Lung (tissue), 12 donors: ENCODE data around the gene ANKRD33B. TPM values are rescaled to one million over a fixed set of nuclear protein-coding genes. Genes with fewer than 3 reads are reported as not detected.

Source experiments
- ATAC-seq: fragments of 200-7000 bp; cut with Tn5 transposase; one replicate; pipeline ENCODE4 v1.9.1; 2020; ENCODE audit warnings: moderate number of reproducible peaks; ENCODE audit not compliant: insufficient read depth, low FRiP score
- DNase-seq, 3 donors: peaks; one replicate each; pipeline ENCODE4 v3.0.0-alpha.2; 2013 to 2017
- H3K27ac ChIP-seq, 2 donors: one replicate each; pipeline ENCODE4 v1.5.1; 2013; ENCODE audit warnings: mild to moderate bottlenecking in 2 of 2, moderate library complexity in 2 of 2, control low read depth in 1 of 2, inconsistent platforms in 1 of 2, low read depth in 1 of 2, low read length in 1 of 2
- H3K27me3 ChIP-seq, 3 donors: one replicate each; pipeline ENCODE4 v1.5.1; 2013; ENCODE audit warnings: low read length in 2 of 3; ENCODE audit not compliant: control insufficient read depth in 3 of 3, insufficient read depth in 3 of 3
- H3K36me3 ChIP-seq, 4 donors: one replicate each; pipeline ENCODE4 v1.5.1; 2013; ENCODE audit warnings: low read length in 4 of 4, mild to moderate bottlenecking in 1 of 4, moderate library complexity in 1 of 4; ENCODE audit not compliant: control insufficient read depth in 4 of 4, insufficient read depth in 4 of 4
- H3K4me1 ChIP-seq, 5 donors: one replicate each; pipeline ENCODE4 v1.5.1; 2013; ENCODE audit warnings: low read length in 5 of 5, mild to moderate bottlenecking in 2 of 5, moderate library complexity in 1 of 5; ENCODE audit not compliant: control insufficient read depth in 5 of 5, insufficient read depth in 5 of 5
- H3K4me3 ChIP-seq: one replicate; pipeline ENCODE4 v1.5.1; 2013; ENCODE audit warnings: mild to moderate bottlenecking, control low read depth, moderate library complexity
- H3K9ac ChIP-seq, 2 donors: one replicate each; pipeline ENCODE4 v1.5.1; 2013; ENCODE audit warnings: low read length in 2 of 2, control low read depth in 1 of 2; ENCODE audit not compliant: insufficient read depth in 1 of 2
- H3K9me3 ChIP-seq, 4 donors: one replicate each; pipeline ENCODE4 v1.5.1; 2013; ENCODE audit warnings: low read length in 3 of 4, mild to moderate bottlenecking in 1 of 4, moderate library complexity in 1 of 4; ENCODE audit not compliant: control insufficient read depth in 4 of 4, insufficient read depth in 3 of 4
- WGBS, 2 donors: extraction: QIAGEN DNeasy Blood & Tissue Kit; methylation state at CpG; one replicate each; pipeline ENCODE4 v1.1.7; 2013; 5-methylcytosine and 5-hydroxymethylcytosine counted together
- polyA plus RNA-seq, 2 donors: library from polyadenylated mRNA; stranded (reverse); fragments of 200-250 nt; gene quantifications; one replicate each; pipeline ENCODE4 v1.2.1, GENCODE V29; 2013
- total RNA-seq, 2 donors: library from RNA; depleted of rRNA in 1 of 2; stranded (reverse); fragments of >200 nt in 1 of 2; gene quantifications; one replicate each; pipeline ENCODE4 v1.2.1, GENCODE V29; 2014 to 2021
- TF ChIP-seq, protein P1 (sequence below): IDR thresholded peaks from 2 replicates; pipeline ENCODE4 v1.5.1; 2012; ENCODE audit warnings: mild to moderate bottlenecking; ENCODE audit errors: control extremely low read depth, extremely low read depth
- donor health status: control.
- donor health status: control.
- donor health status: Bipolar disorder and iron deficiency.
- donor health status: healthy.
- donor health status: DM: yes; HTN: yes; CAD: no.

Gene ANKRD33B
- total and polyA plus RNA-seq, 4 donors: 1.0 to 6.3 (median 2.1) TPM

DNA sequence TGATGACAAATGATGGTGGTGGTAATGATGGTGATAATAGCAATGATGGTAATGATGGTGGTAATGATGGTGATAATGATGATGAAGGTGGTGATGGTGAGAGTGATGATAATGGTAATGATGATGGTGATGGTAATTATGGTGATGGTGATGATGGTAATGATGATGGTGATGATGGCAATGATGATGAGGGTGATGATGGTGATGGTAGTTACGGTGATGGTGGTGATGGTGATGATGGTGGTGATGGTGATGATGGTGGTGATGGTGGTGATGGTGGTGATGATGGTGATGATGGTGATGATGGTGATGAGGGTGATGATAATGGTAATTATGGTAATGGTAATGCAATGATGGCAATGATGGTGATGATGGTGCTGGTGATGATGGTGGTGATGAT, 106.1 kb downstream of the ANKRD33B start:
- 98 to 100% methylated on average over 1 of the region's 1 CpG for WGBS, 2 donors
- no peak overlapping the region for H3K9ac ChIP-seq
- ATAC-seq: no peak

GRCh38 chr5:10671041-10672008, 107.5 kb downstream of the ANKRD33B start:
- DNase-seq: peak in 2 of 3 donors; percentile 27 to 34
- H3K9me3 ChIP-seq: peaks cover 0 to 2% (median 0%) of the 10 kb centered on the region in 4 donors
- H3K4me1 ChIP-seq: peaks cover 0 to 10% (median 0%) of the 10 kb centered on the region in 5 donors
- no peak for ATAC-seq
- H3K9ac ChIP-seq: no peak overlapping the region
- H3K4me3 ChIP-seq: no peak overlapping the region
- no peaks in the 10 kb centered on the region for H3K36me3 ChIP-seq
- H3K27ac ChIP-seq: no peak overlapping the region
- H3K27me3 ChIP-seq: no peaks in the 10 kb centered on the region
- WGBS, 2 donors: 59 to 64% methylated on average over 14 of the region's 14 CpGs
- TF ChIP-seq, protein P1, sequence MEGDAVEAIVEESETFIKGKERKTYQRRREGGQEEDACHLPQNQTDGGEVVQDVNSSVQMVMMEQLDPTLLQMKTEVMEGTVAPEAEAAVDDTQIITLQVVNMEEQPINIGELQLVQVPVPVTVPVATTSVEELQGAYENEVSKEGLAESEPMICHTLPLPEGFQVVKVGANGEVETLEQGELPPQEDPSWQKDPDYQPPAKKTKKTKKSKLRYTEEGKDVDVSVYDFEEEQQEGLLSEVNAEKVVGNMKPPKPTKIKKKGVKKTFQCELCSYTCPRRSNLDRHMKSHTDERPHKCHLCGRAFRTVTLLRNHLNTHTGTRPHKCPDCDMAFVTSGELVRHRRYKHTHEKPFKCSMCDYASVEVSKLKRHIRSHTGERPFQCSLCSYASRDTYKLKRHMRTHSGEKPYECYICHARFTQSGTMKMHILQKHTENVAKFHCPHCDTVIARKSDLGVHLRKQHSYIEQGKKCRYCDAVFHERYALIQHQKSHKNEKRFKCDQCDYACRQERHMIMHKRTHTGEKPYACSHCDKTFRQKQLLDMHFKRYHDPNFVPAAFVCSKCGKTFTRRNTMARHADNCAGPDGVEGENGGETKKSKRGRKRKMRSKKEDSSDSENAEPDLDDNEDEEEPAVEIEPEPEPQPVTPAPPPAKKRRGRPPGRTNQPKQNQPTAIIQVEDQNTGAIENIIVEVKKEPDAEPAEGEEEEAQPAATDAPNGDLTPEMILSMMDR: no peak

More for the DNA sequence above, 106.1 kb downstream of the ANKRD33B start:
- TF ChIP-seq, protein P1: no peak
- DNase-seq: no peak
- H3K9me3 ChIP-seq: no peaks in the 10 kb centered on the region
- no peaks in the 10 kb centered on the region for H3K36me3 ChIP-seq
- no peak overlapping the region for H3K27ac ChIP-seq
- H3K4me3 ChIP-seq: no peak overlapping the region
- no peaks in the 10 kb centered on the region for H3K27me3 ChIP-seq
- peaks cover 0 to 10% (median 0%) of the 10 kb centered on the region in 5 donors for H3K4me1 ChIP-seq

GRCh38 chr5:10672146-10673016, 108.5 kb downstream of the ANKRD33B start:
- Histone ChIP-seq H3K9me3 (peaks cover 0 to 3% (median 0%) of the 10 kb centered on the region in 4 donors), H3K9ac (no peak overlapping the region), H3K4me3 (no peak overlapping the region), H3K36me3 (peaks cover 0 to 6% (median 1%) of the 10 kb centered on the region in 4 donors), H3K4me1 (peaks cover 0 to 10% (median 0%) of the 10 kb centered on the region in 5 donors), H3K27ac (no peak overlapping the region), H3K27me3 (no peaks in the 10 kb centered on the region)
- 88 to 94% methylated on average over 7 of the region's 7 CpGs for WGBS, 2 donors
- no peak for ATAC-seq
- TF ChIP-seq, protein P1: no peak
- DNase-seq: peak in 2 of 3 donors; percentile 62 to 65
